ENCODE measurements around the gene IGFBP6.

- no peak for TF ChIP-seq EZH2 (IDR thresholded peaks at IDR 0.05; ENCODE audit: borderline replicate concordance, insufficient read depth, low read depth, low read length, poor library complexity, severe bottlenecking)
- TF ChIP-seq, protein P1, sequence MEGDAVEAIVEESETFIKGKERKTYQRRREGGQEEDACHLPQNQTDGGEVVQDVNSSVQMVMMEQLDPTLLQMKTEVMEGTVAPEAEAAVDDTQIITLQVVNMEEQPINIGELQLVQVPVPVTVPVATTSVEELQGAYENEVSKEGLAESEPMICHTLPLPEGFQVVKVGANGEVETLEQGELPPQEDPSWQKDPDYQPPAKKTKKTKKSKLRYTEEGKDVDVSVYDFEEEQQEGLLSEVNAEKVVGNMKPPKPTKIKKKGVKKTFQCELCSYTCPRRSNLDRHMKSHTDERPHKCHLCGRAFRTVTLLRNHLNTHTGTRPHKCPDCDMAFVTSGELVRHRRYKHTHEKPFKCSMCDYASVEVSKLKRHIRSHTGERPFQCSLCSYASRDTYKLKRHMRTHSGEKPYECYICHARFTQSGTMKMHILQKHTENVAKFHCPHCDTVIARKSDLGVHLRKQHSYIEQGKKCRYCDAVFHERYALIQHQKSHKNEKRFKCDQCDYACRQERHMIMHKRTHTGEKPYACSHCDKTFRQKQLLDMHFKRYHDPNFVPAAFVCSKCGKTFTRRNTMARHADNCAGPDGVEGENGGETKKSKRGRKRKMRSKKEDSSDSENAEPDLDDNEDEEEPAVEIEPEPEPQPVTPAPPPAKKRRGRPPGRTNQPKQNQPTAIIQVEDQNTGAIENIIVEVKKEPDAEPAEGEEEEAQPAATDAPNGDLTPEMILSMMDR (IDR thresholded peaks at IDR 0.05) = no peak
Observed at GRCh38 chr12:53123578-53124351, 26.3 kb downstream of the IGFBP6 start.

Measured in B cell (primary cell).